Measurements from ENCODE around the gene INPP5D. TPM values are rescaled to one million over a fixed set of nuclear protein-coding genes. Genes with fewer than 3 reads are reported as not detected.
"Not testable (repeated sequence)": the region's sequence is repeated elsewhere in the genome, so short reads cannot be mapped to it uniquely, and the experiment has no call there.

INPP5D gene
- total RNA-seq, 1 donor from 2014 or later, result 7.6 TPM

GRCh38 chr2:233178994-233179847 is 119.1 kb downstream of the INPP5D start:
- DNase-seq, result no peak

GRCh38 chr2:233179848-233180366 is 119.8 kb downstream of the INPP5D start:
- DNase-seq, result no peak

- no peak for DNase-seq
These were observed 123.8 kb downstream of the INPP5D start for GRCh38 chr2:233183869-233184418.

- no peak for DNase-seq
These were observed 124.5 kb downstream of the INPP5D start for GRCh38 chr2:233184669-233185068.

GRCh38 chr2:233185330-233185729 is 125.2 kb downstream of the INPP5D start:
- DNase-seq, result no peak

- no peak for DNase-seq
These were observed 125.8 kb downstream of the INPP5D start for GRCh38 chr2:233185963-233186362.

- no peak for DNase-seq
These were observed 126.7 kb downstream of the INPP5D start for GRCh38 chr2:233186851-233187250.

GRCh38 chr2:233189025-233189424 is 128.9 kb downstream of the INPP5D start:
- no peak for DNase-seq

- DNase-seq, result not testable (repeated sequence)
These were observed 130.9 kb downstream of the INPP5D start for GRCh38 chr2:233191016-233191415.

GRCh38 chr2:233193738-233194137 is 133.6 kb downstream of the INPP5D start:
- DNase-seq, result no peak

- no peak for DNase-seq
These were observed 134.9 kb downstream of the INPP5D start for GRCh38 chr2:233195027-233195426.

GRCh38 chr2:233197022-233197421 is 136.9 kb downstream of the INPP5D start:
- no peak for DNase-seq

- no peak for DNase-seq
These were observed 137.9 kb downstream of the INPP5D start for GRCh38 chr2:233198026-233198425.

GRCh38 chr2:233199870-233200269 is 139.7 kb downstream of the INPP5D start:
- DNase-seq, result no peak

- not testable (repeated sequence) for DNase-seq
These were observed 140.6 kb downstream of the INPP5D start for GRCh38 chr2:233200790-233201189.

GRCh38 chr2:233201258-233202013 is 141.3 kb downstream of the INPP5D start:
- no peak for DNase-seq

GRCh38 chr2:233202531-233202944 is 142.4 kb downstream of the INPP5D start:
- no peak for DNase-seq

GRCh38 chr2:233203060-233203459 is 142.9 kb downstream of the INPP5D start:
- no peak for DNase-seq

- no peak for DNase-seq
These were observed 144.3 kb downstream of the INPP5D start for GRCh38 chr2:233204286-233204936.

GRCh38 chr2:233208382-233209116 is 148.4 kb downstream of the INPP5D start:
- no peak for DNase-seq

- DNase-seq, result no peak
These were observed 149.0 kb downstream of the INPP5D start for GRCh38 chr2:233209117-233209532.

Data from skin of body (tissue), 2 donors.